SH-SY5Y (cell line): ENCODE measurements around the gene SLC39A8.

Experiments used
- GATA2 ChIP-seq: IDR thresholded peaks from 2 replicates; pipeline ENCODE4 v1.6.1; 2011; ENCODE audit warnings: mild to moderate bottlenecking, low read depth, low read length
- GATA3 ChIP-seq: IDR thresholded peaks from 2 replicates; pipeline ENCODE4 v1.6.1; 2011; ENCODE audit warnings: low read depth, mild to moderate bottlenecking, low read length, moderate library complexity

- TF ChIP-seq GATA2 (no peak), GATA3 (no peak)
Measured at GRCh38 chr4:102319594-102319993, 25.7 kb downstream of the SLC39A8 start.
